Colonic mucosa (tissue), 4 donors: ENCODE results near the gene VN1R4. TPM values are rescaled to one million over a fixed set of nuclear protein-coding genes. Genes with fewer than 3 reads are reported as not detected.
"Not testable (repeated sequence)": the region's sequence is repeated elsewhere in the genome, so short reads cannot be mapped to it uniquely, and the experiment has no call there.

Source experiments
- DNase-seq: peaks from one replicate; pipeline ENCODE4 v3.0.0-alpha.2; 2020
- H3K27ac ChIP-seq: fragments of 200-600 bp; one replicate; pipeline ENCODE4 v1.8.0; 2021
- H3K27me3 ChIP-seq: fragments of 200-600 bp; one replicate; pipeline ENCODE4 v1.8.0; 2021
- H3K36me3 ChIP-seq: fragments of 200-600 bp; one replicate; pipeline ENCODE4 v1.8.0; 2021
- H3K4me1 ChIP-seq: fragments of 200-600 bp; one replicate; pipeline ENCODE4 v1.8.0; 2021; ENCODE audit warnings: mild to moderate bottlenecking
- H3K4me3 ChIP-seq: fragments of 200-600 bp; one replicate; pipeline ENCODE4 v1.8.0; 2021
- H3K9ac ChIP-seq, 2 donors: one replicate each; pipeline ENCODE4 v1.7.0; 2013; ENCODE audit warnings: control low read depth in 2 of 2, low read depth in 2 of 2, low read length in 2 of 2
- H3K9me3 ChIP-seq: fragments of 200-600 bp; one replicate; pipeline ENCODE4 v1.8.0; 2021
- CTCF ChIP-seq: fragments of 200-600 bp; IDR thresholded peaks from one replicate; pipeline ENCODE4 v1.8.0; 2022; ENCODE audit warnings: antibody characterized with exemption, mild to moderate bottlenecking
- intact Hi-C: fragments of 100-400 bp; cut with DNase I; formaldehyde crosslinking; loops from one replicate; pipeline ENCODE4 v1.14.1; 2022
- total RNA-seq, 2 donors: library from RNA; stranded (reverse); fragmentation: NEBNext Ultra II Directional in 1 of 2; extraction: Animal tissue kit (Norgen Biotek cat#: 25700) in 1 of 2; gene quantifications; one replicate each; pipeline ENCODE4 v1.2.1, GENCODE V29; 2021
- donor health status: healthy.
- donor health status: DM: no; HTN: no; CAD: no.
- donor health status: DM: no; HTN: no; CAD: no.

The VN1R4 gene
- total RNA-seq, result not detected

DNA sequence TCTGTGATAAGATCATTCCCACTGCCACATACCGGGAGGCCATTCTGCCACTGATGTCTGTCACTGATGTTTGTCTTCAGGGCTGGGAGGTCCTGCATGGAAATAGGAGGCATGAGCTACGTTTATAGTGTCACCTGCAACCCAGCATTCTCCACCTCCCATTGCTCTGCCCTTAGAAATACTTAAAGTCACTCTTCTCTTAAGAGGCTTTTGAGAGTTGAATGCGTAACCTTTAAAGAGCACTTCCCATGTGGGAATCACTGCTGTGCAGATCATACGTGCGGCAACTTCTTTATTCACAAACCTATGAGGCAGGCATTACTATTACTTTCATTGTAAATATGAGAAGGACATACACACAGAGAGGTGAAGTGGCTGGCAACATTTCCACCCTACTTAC lies at the start of gene VN1R4:
Gene VN1R4, minus strand, starts transcription at position 101 of the 400 bp plus-strand sequence. Its CDS starts 58 bp downstream, at position 43.
- H3K36me3 ChIP-seq, H3K4me1 ChIP-seq, DNase-seq, H3K4me3 ChIP-seq, intact Hi-C loops, H3K27me3 ChIP-seq, H3K9ac ChIP-seq, H3K9me3 ChIP-seq, H3K27ac ChIP-seq: not testable (repeated sequence)

- H3K27me3 ChIP-seq, result no peaks in the 10 kb centered on the region
- H3K4me1 ChIP-seq, result no peaks in the 10 kb centered on the region
- no peaks in the 10 kb centered on the region for H3K9me3 ChIP-seq
- H3K36me3 ChIP-seq, result no peaks in the 10 kb centered on the region
- H3K9ac ChIP-seq, result no peak overlapping the region
- no peak for DNase-seq
- intact Hi-C loops, result no loop called here
- no peak for TF ChIP-seq CTCF
- H3K4me3 ChIP-seq, result no peak overlapping the region
- H3K27ac ChIP-seq, result no peak overlapping the region
These were observed 44.4 kb upstream of the VN1R4 start for GRCh38 chr19:53311897-53312296.

DNA sequence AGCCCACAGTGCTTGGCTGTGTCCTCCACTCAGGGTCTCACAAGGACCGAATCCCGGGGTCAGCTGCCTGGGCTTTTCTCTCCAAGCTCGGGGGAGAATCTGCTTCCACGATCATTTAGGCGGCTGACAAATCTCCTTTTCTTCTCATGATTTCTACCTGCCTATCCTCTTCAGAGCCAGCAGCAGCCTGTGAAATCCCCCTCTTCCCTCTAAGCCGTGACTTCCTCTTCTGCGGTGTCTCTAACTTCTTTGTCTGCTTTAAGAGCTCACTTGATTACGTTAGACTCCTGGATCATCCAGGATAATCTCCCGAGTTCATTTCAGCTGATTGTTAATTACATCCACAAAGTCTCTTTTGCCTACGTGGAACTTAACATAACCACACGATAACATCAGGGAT lies 43.5 kb upstream of the VN1R4 start:
- H3K27ac ChIP-seq, result no peak overlapping the region
- no peaks in the 10 kb centered on the region for H3K36me3 ChIP-seq
- no peak for TF ChIP-seq CTCF
- intact Hi-C loops, result no loop called here
- no peaks in the 10 kb centered on the region for H3K27me3 ChIP-seq
- H3K9me3 ChIP-seq, result no peaks in the 10 kb centered on the region
- no peak overlapping the region for H3K9ac ChIP-seq
- DNase-seq, result no peak
- H3K4me3 ChIP-seq, result no peak overlapping the region
- H3K4me1 ChIP-seq, result no peaks in the 10 kb centered on the region

GRCh38 chr19:53308339-53308811 lies 40.9 kb upstream of the VN1R4 start:
- no peak for TF ChIP-seq CTCF
- Histone ChIP-seq H3K4me3 (no peak overlapping the region), H3K36me3 (no peaks in the 10 kb centered on the region), H3K9me3 (no peaks in the 10 kb centered on the region), H3K27me3 (no peaks in the 10 kb centered on the region), H3K9ac (no peak overlapping the region), H3K27ac (no peak overlapping the region), H3K4me1 (no peaks in the 10 kb centered on the region)
- no peak for DNase-seq
- intact Hi-C loops, result no loop called here

- H3K36me3 ChIP-seq, H3K4me3 ChIP-seq, intact Hi-C loops, H3K27me3 ChIP-seq, H3K4me1 ChIP-seq, DNase-seq, H3K9ac ChIP-seq, H3K27ac ChIP-seq, H3K9me3 ChIP-seq: not testable (repeated sequence)
These were observed 33.8 kb upstream of the VN1R4 start for GRCh38 chr19:53301341-53301740.

- no peak for DNase-seq
These were observed 27.4 kb upstream of the VN1R4 start for GRCh38 chr19:53294786-53295441.

More at GRCh38 chr19:53294786-53295441, 27.4 kb upstream of the VN1R4 start:
- no peak for TF ChIP-seq CTCF
- intact Hi-C loops, result no loop called here
- H3K27ac ChIP-seq, result no peak overlapping the region
- H3K4me3 ChIP-seq, result no peak overlapping the region
- no peaks in the 10 kb centered on the region for H3K9me3 ChIP-seq
- no peak overlapping the region for H3K9ac ChIP-seq
- no peaks in the 10 kb centered on the region for H3K4me1 ChIP-seq
- no peaks in the 10 kb centered on the region for H3K36me3 ChIP-seq
- no peaks in the 10 kb centered on the region for H3K27me3 ChIP-seq
